Endothelial cell (in vitro differentiated cells): ENCODE results near the gene CTSE. TPM values are rescaled to one million over a fixed set of nuclear protein-coding genes. Genes with fewer than 3 reads are reported as not detected.

Experiments used
- DNase-seq: peaks from one replicate; pipeline ENCODE4 v3.0.0; 2021; ENCODE audit warnings: low spot score
- H3K27ac Mint-ChIP-seq: one replicate; pipeline ENCODE4 v1.8.0; 2021; ENCODE audit warnings: mixed read lengths, inconsistent platforms; ENCODE audit not compliant: unreplicated experiment
- H3K27me3 Mint-ChIP-seq: one replicate; pipeline ENCODE4 v1.8.0; 2021; ENCODE audit warnings: mild to moderate bottlenecking, moderate library complexity, mixed read lengths, inconsistent platforms; ENCODE audit not compliant: unreplicated experiment
- H3K36me3 Mint-ChIP-seq: one replicate; pipeline ENCODE4 v1.8.0; 2021; ENCODE audit warnings: mild to moderate bottlenecking, low read depth, mixed read lengths, inconsistent platforms; ENCODE audit not compliant: unreplicated experiment
- H3K4me1 Mint-ChIP-seq: one replicate; pipeline ENCODE4 v1.8.0; 2021; ENCODE audit warnings: mild to moderate bottlenecking, mixed read lengths, inconsistent platforms; ENCODE audit not compliant: unreplicated experiment
- H3K4me3 Mint-ChIP-seq: one replicate; pipeline ENCODE4 v1.8.0; 2021; ENCODE audit warnings: mild to moderate bottlenecking, mixed read lengths, inconsistent platforms; ENCODE audit not compliant: unreplicated experiment
- H3K9me3 Mint-ChIP-seq: one replicate; pipeline ENCODE4 v1.8.0; 2021; ENCODE audit warnings: mixed read lengths, inconsistent platforms; ENCODE audit not compliant: unreplicated experiment
- total RNA-seq: library from RNA; stranded (reverse); fragmentation: NEBNext Ultra II Directional; extraction: Animal tissue kit (Norgen Biotek cat#: 25700); gene quantifications from one replicate; pipeline ENCODE4 v1.2.1, GENCODE V29; 2021; ENCODE audit not compliant: unreplicated experiment
- TF ChIP-seq, protein P1 (sequence below): fragments of 200-600 bp; sonication (generic); IDR thresholded peaks from one replicate; pipeline ENCODE4 v1.5.0; 2021; ENCODE audit warnings: antibody characterized with exemption; ENCODE audit not compliant: unreplicated experiment

CTSE gene
- total RNA-seq, 1 donor from 2014 or later: not detected

GRCh38 chr1:206050655-206051235 lies 27.1 kb upstream of the CTSE start:
- Mint-ChIP-seq H3K27me3 (peaks cover 4% of the 10 kb centered on the region), H3K4me3 (no peak overlapping the region), H3K9me3 (no peaks in the 10 kb centered on the region), H3K27ac (no peak overlapping the region), H3K36me3 (peaks cover 4% of the 10 kb centered on the region), H3K4me1 (no peaks in the 10 kb centered on the region)
- TF ChIP-seq, protein P1, sequence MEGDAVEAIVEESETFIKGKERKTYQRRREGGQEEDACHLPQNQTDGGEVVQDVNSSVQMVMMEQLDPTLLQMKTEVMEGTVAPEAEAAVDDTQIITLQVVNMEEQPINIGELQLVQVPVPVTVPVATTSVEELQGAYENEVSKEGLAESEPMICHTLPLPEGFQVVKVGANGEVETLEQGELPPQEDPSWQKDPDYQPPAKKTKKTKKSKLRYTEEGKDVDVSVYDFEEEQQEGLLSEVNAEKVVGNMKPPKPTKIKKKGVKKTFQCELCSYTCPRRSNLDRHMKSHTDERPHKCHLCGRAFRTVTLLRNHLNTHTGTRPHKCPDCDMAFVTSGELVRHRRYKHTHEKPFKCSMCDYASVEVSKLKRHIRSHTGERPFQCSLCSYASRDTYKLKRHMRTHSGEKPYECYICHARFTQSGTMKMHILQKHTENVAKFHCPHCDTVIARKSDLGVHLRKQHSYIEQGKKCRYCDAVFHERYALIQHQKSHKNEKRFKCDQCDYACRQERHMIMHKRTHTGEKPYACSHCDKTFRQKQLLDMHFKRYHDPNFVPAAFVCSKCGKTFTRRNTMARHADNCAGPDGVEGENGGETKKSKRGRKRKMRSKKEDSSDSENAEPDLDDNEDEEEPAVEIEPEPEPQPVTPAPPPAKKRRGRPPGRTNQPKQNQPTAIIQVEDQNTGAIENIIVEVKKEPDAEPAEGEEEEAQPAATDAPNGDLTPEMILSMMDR: no peak
- DNase-seq: no peak

GRCh38 chr1:206049919-206050600 lies 26.4 kb upstream of the CTSE start:
- no peak for DNase-seq
- H3K27ac Mint-ChIP-seq: no peak overlapping the region
- no peak overlapping the region for H3K4me3 Mint-ChIP-seq
- peaks cover 4% of the 10 kb centered on the region for H3K27me3 Mint-ChIP-seq
- TF ChIP-seq, protein P1: no peak
- H3K36me3 Mint-ChIP-seq: peaks cover 4% of the 10 kb centered on the region
- no peaks in the 10 kb centered on the region for H3K9me3 Mint-ChIP-seq
- H3K4me1 Mint-ChIP-seq: no peaks in the 10 kb centered on the region

- DNase-seq: no peak
- Mint-ChIP-seq H3K27ac (no peak overlapping the region), H3K4me1 (no peaks in the 10 kb centered on the region), H3K36me3 (peaks cover 4% of the 10 kb centered on the region), H3K9me3 (no peaks in the 10 kb centered on the region), H3K27me3 (peaks cover 4% of the 10 kb centered on the region), H3K4me3 (no peak overlapping the region)
- TF ChIP-seq, protein P1: no peak
Measured at GRCh38 chr1:206049293-206049692, 25.6 kb upstream of the CTSE start.

DNA sequence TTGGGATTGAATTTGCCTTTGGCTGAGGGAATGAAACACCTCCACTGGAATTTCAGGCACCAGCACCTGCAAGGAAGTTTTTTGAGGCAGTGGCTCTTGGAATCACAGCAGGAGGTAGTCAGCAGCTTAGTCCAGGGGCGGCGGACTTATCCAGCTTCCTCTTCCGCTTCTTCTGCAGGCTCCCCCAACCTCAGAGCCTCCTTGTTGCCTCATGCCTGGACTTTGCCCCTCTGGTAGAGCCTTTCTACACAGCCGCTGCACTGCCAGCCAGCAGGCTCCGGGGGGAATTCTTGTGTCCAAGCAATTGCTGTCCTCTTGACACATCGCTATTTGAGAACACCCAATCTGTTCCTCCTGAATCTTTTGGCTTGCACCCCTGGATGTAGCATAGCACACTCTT lies 24.9 kb upstream of the CTSE start:
- DNase-seq: no peak
- Mint-ChIP-seq H3K27me3 (peaks cover 4% of the 10 kb centered on the region), H3K4me3 (no peak overlapping the region), H3K9me3 (no peaks in the 10 kb centered on the region), H3K4me1 (no peaks in the 10 kb centered on the region), H3K27ac (no peak overlapping the region), H3K36me3 (peaks cover 4% of the 10 kb centered on the region)
- TF ChIP-seq, protein P1: no peak

DNA sequence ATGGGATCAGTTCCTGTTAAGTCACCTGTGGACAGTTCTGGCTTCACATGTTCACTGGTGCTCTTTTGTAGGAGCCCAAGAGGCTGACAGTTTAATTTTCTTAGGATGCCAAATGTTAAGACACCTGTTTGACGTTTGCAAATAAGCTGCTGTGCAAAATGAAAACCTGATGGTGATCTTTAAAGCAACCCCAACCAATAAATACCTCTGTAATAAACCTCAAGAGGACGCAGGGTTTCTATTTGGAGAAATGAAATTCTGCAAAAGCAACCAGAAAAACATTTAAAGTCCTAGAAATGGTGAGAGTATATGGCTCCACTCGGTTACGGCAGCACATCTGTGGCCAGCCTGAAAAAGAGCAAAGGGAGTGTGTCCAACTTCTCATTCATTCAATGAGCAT lies 23.6 kb upstream of the CTSE start:
- TF ChIP-seq, protein P1: no peak

More for the DNA sequence above, 23.6 kb upstream of the CTSE start:
- peaks cover 4% of the 10 kb centered on the region for H3K27me3 Mint-ChIP-seq
- H3K9me3 Mint-ChIP-seq: no peaks in the 10 kb centered on the region
- no peak for DNase-seq
- H3K27ac Mint-ChIP-seq: no peak overlapping the region
- no peak overlapping the region for H3K4me3 Mint-ChIP-seq
- H3K36me3 Mint-ChIP-seq: no peaks in the 10 kb centered on the region
- no peaks in the 10 kb centered on the region for H3K4me1 Mint-ChIP-seq
